ENCODE results near the gene SLCO1B1.
"Not testable (repeated sequence)": the region's sequence is repeated elsewhere in the genome, so short reads cannot be mapped to it uniquely, and the experiment has no call there.

The SLCO1B1 gene

GRCh38 chr12:21130998-21131397, at the start of gene SLCO1B1:
Gene SLCO1B1, plus strand, starts transcription at chr12:21131194. Its CDS starts 10,381 bp downstream, at chr12:21141575.
- no peak for DNase-seq

GRCh38 chr12:21084753-21085152, 46.2 kb upstream of the SLCO1B1 start:
- DNase-seq, result not testable (repeated sequence)

GRCh38 chr12:21111732-21112131, 19.3 kb upstream of the SLCO1B1 start:
- DNase-seq, result no peak

- DNase-seq, result no peak
Measured at GRCh38 chr12:21113266-21113665, 17.7 kb upstream of the SLCO1B1 start.

- DNase-seq, result no peak
Measured at GRCh38 chr12:21117995-21118394, 13.0 kb upstream of the SLCO1B1 start.

GRCh38 chr12:21118760-21119159, 12.2 kb upstream of the SLCO1B1 start:
- no peak for DNase-seq

- no peak for DNase-seq
Measured at GRCh38 chr12:21129351-21129750, 1.6 kb upstream of the SLCO1B1 start.

- DNase-seq, result no peak
Measured at GRCh38 chr12:21129906-21130305, 1.1 kb upstream of the SLCO1B1 start.

- not testable (repeated sequence) for DNase-seq
Measured at GRCh38 chr12:21137318-21137999, 6.5 kb downstream of the SLCO1B1 start.

GRCh38 chr12:21138016-21138415, 7.0 kb downstream of the SLCO1B1 start:
- DNase-seq, result no peak

GRCh38 chr12:21144309-21144708, 13.3 kb downstream of the SLCO1B1 start:
- DNase-seq, result no peak

GRCh38 chr12:21149861-21150260, 18.9 kb downstream of the SLCO1B1 start:
- DNase-seq, result not testable (repeated sequence)

GRCh38 chr12:21151184-21151583, 20.2 kb downstream of the SLCO1B1 start:
- DNase-seq, result no peak

GRCh38 chr12:21155522-21156351, 24.7 kb downstream of the SLCO1B1 start:
- no peak for DNase-seq

- no peak for DNase-seq
Measured at GRCh38 chr12:21165048-21165447, 34.1 kb downstream of the SLCO1B1 start.

GRCh38 chr12:21169878-21170472, 39.0 kb downstream of the SLCO1B1 start:
- no peak for DNase-seq

GRCh38 chr12:21172079-21172478, 41.1 kb downstream of the SLCO1B1 start:
- no peak for DNase-seq

- DNase-seq, result no peak
Measured at GRCh38 chr12:21183721-21184275, 52.8 kb downstream of the SLCO1B1 start.

- no peak for DNase-seq
Measured at GRCh38 chr12:21190016-21190415, 59.0 kb downstream of the SLCO1B1 start.

- DNase-seq, result not testable (repeated sequence)
Measured at GRCh38 chr12:21214433-21214832, 83.4 kb downstream of the SLCO1B1 start.

GRCh38 chr12:21219206-21219605, 88.2 kb downstream of the SLCO1B1 start:
- DNase-seq, result no peak

- no peak for DNase-seq
Measured at GRCh38 chr12:21220266-21220665, 89.3 kb downstream of the SLCO1B1 start.

- no peak for DNase-seq
Measured at GRCh38 chr12:21221072-21221471, 90.1 kb downstream of the SLCO1B1 start.

All from stimulated activated naive CD4-positive, alpha-beta T cell (primary cell).